Activated CD8-positive, alpha-beta memory T cell treated with anti-CD3 and anti-CD28 coated beads for 24 hours (primary cell): ENCODE data around the gene SLC9A6.
"Not testable (repeated sequence)": the region's sequence is repeated elsewhere in the genome, so short reads cannot be mapped to it uniquely, and the experiment has no call there.

Source experiments
- DNase-seq: peaks from one replicate; pipeline ENCODE4 v3.0.0-alpha.2; 2020

The SLC9A6 gene

GRCh38 chrX:136030303-136031191, 45.3 kb downstream of the SLC9A6 start:
- no peak for DNase-seq

- DNase-seq, result no peak
Observed at GRCh38 chrX:136031626-136032025, 46.4 kb downstream of the SLC9A6 start.

- no peak for DNase-seq
Observed at GRCh38 chrX:136032370-136032769, 47.1 kb downstream of the SLC9A6 start.

- no peak for DNase-seq
Observed at GRCh38 chrX:136034668-136035067, 49.4 kb downstream of the SLC9A6 start.

GRCh38 chrX:136035663-136036062, 50.4 kb downstream of the SLC9A6 start:
- DNase-seq, result no peak

- no peak for DNase-seq
Observed at GRCh38 chrX:136039485-136039884, 54.2 kb downstream of the SLC9A6 start.

- no peak for DNase-seq
Observed at GRCh38 chrX:136039968-136040367, 54.7 kb downstream of the SLC9A6 start.

- no peak for DNase-seq
Observed at GRCh38 chrX:136041254-136041812, 56.1 kb downstream of the SLC9A6 start.

GRCh38 chrX:136045008-136045407, 59.8 kb downstream of the SLC9A6 start:
- no peak for DNase-seq

- no peak for DNase-seq
Observed at GRCh38 chrX:136046295-136047015, 61.2 kb downstream of the SLC9A6 start.

GRCh38 chrX:136047016-136047642, 61.9 kb downstream of the SLC9A6 start:
- DNase-seq, result no peak

- no peak for DNase-seq
Observed at GRCh38 chrX:136047969-136048368, 62.7 kb downstream of the SLC9A6 start.

GRCh38 chrX:136048446-136048845, 63.2 kb downstream of the SLC9A6 start:
- DNase-seq, result no peak

GRCh38 chrX:136049608-136050007, 64.4 kb downstream of the SLC9A6 start:
- DNase-seq, result no peak

GRCh38 chrX:136050875-136051274, 65.6 kb downstream of the SLC9A6 start:
- not testable (repeated sequence) for DNase-seq

- no peak for DNase-seq
Observed at GRCh38 chrX:136051611-136052010, 66.4 kb downstream of the SLC9A6 start.

GRCh38 chrX:136055651-136056221, 70.5 kb downstream of the SLC9A6 start:
- no peak for DNase-seq

- DNase-seq, result no peak
Observed at GRCh38 chrX:136057567-136057966, 72.3 kb downstream of the SLC9A6 start.

GRCh38 chrX:136059350-136059749, 74.1 kb downstream of the SLC9A6 start:
- no peak for DNase-seq

- no peak for DNase-seq
Observed at GRCh38 chrX:136061286-136061685, 76.1 kb downstream of the SLC9A6 start.

GRCh38 chrX:136061696-136062095, 76.5 kb downstream of the SLC9A6 start:
- no peak for DNase-seq

GRCh38 chrX:136063340-136064079, 78.3 kb downstream of the SLC9A6 start:
- DNase-seq, result no peak
